ENCODE measurements around the gene POLR3A. TPM values are rescaled to one million over a fixed set of nuclear protein-coding genes. Genes with fewer than 3 reads are reported as not detected.
"Not testable (repeated sequence)": the region's sequence is repeated elsewhere in the genome, so short reads cannot be mapped to it uniquely, and the experiment has no call there.

POLR3A gene
- total RNA-seq, 2 experiments from 2014 or later: 16.2 to 17.5 TPM

GRCh38 chr10:78071140-78071856 is 42.0 kb upstream of the POLR3A start:
- POLR2A ChIA-PET: interaction anchor here (1.4 kb wide), 1 partner anchor 12 kb away, joined by 3 read pairs; no protein-coding TSS in a partner anchor
- peaks cover 7% of the 10 kb centered on the region for H3K9me3 Mint-ChIP-seq

GRCh38 chr10:78070726-78071125 is 41.4 kb upstream of the POLR3A start:
- H3K27ac Mint-ChIP-seq: no peak overlapping the region
- no peak for TF ChIP-seq CTCF (IDR thresholded peaks at IDR 0.05)
- no peak for DNase-seq
- no peaks in the 10 kb centered on the region for H3K27me3 Mint-ChIP-seq
- ChIA-PET POLR2A (no interaction called here), CTCF (no interaction called here)
- no peak for ATAC-seq
- no peak overlapping the region for H3K4me3 Mint-ChIP-seq
- H3K36me3 Mint-ChIP-seq (ENCODE audit: low read depth): peaks cover 4% of the 10 kb centered on the region
- H3K9me3 Mint-ChIP-seq: peaks cover 3% of the 10 kb centered on the region
- H3K4me1 Mint-ChIP-seq (ENCODE audit: low read depth): peaks cover under 1% of the 10 kb centered on the region
- intact Hi-C loops (cut with micrococcal nuclease): no loop called here

More at GRCh38 chr10:78071140-78071856, 42.0 kb upstream of the POLR3A start:
- Mint-ChIP-seq H3K27ac (no peak overlapping the region), H3K4me3 (no peak overlapping the region), H3K36me3 (ENCODE audit: low read depth) (peaks cover 4% of the 10 kb centered on the region), H3K4me1 (ENCODE audit: low read depth) (no peaks in the 10 kb centered on the region), H3K27me3 (no peaks in the 10 kb centered on the region)
- intact Hi-C loops (cut with micrococcal nuclease): no loop called here
- CTCF ChIA-PET: no interaction called here
- ATAC-seq: no peak
- no peak for TF ChIP-seq CTCF (IDR thresholded peaks at IDR 0.05)
- no peak for DNase-seq

GRCh38 chr10:78070064-78070463 is 40.7 kb upstream of the POLR3A start:
- H3K9me3 Mint-ChIP-seq; H3K36me3 Mint-ChIP-seq (ENCODE audit: low read depth); ATAC-seq; H3K27me3 Mint-ChIP-seq; POLR2A ChIA-PET; DNase-seq; H3K27ac Mint-ChIP-seq; H3K4me1 Mint-ChIP-seq (ENCODE audit: low read depth); intact Hi-C loops (cut with micrococcal nuclease); H3K4me3 Mint-ChIP-seq: not testable (repeated sequence)
- CTCF ChIA-PET: interaction anchor here (1.9 kb wide), 1 partner anchor 23 kb away, joined by 5 read pairs; no protein-coding TSS in a partner anchor

- no peak overlapping the region for H3K27ac Mint-ChIP-seq
- DNase-seq (no peak), ATAC-seq (no peak)
- ChIA-PET POLR2A (no interaction called here), CTCF (interaction anchor here (1.9 kb wide), 1 partner anchor 22 kb away, joined by 5 read pairs; no protein-coding TSS in a partner anchor)
- intact Hi-C loops (cut with micrococcal nuclease): no loop called here
- peaks cover under 1% of the 10 kb centered on the region for H3K9me3 Mint-ChIP-seq
- no peak for TF ChIP-seq CTCF (IDR thresholded peaks at IDR 0.05)
- H3K36me3 Mint-ChIP-seq (ENCODE audit: low read depth): peaks cover under 1% of the 10 kb centered on the region
- H3K4me1 Mint-ChIP-seq (ENCODE audit: low read depth): peaks cover 3% of the 10 kb centered on the region
- H3K27me3 Mint-ChIP-seq: no peaks in the 10 kb centered on the region
- H3K4me3 Mint-ChIP-seq: no peak overlapping the region
Measured at GRCh38 chr10:78069151-78069550, 39.8 kb upstream of the POLR3A start.

GRCh38 chr10:78066728-78067430 is 37.6 kb upstream of the POLR3A start:
- no peak for DNase-seq
- Mint-ChIP-seq H3K4me1 (ENCODE audit: low read depth) (peaks cover 19% of the 10 kb centered on the region), H3K27ac (no peak overlapping the region), H3K4me3 (no peak overlapping the region), H3K36me3 (ENCODE audit: low read depth) (no peaks in the 10 kb centered on the region), H3K27me3 (no peaks in the 10 kb centered on the region), H3K9me3 (no peaks in the 10 kb centered on the region)
- ATAC-seq: no peak
- intact Hi-C loops (cut with micrococcal nuclease): no loop called here
- POLR2A ChIA-PET: no interaction called here
- no peak for TF ChIP-seq CTCF (IDR thresholded peaks at IDR 0.05)
- CTCF ChIA-PET: no interaction called here
